ENCODE measurements around the gene ERCC5.

ERCC5 gene

GRCh38 chr13:102912599-102912998 is 66.8 kb downstream of the ERCC5 start:
- TF ChIP-seq, protein P1, sequence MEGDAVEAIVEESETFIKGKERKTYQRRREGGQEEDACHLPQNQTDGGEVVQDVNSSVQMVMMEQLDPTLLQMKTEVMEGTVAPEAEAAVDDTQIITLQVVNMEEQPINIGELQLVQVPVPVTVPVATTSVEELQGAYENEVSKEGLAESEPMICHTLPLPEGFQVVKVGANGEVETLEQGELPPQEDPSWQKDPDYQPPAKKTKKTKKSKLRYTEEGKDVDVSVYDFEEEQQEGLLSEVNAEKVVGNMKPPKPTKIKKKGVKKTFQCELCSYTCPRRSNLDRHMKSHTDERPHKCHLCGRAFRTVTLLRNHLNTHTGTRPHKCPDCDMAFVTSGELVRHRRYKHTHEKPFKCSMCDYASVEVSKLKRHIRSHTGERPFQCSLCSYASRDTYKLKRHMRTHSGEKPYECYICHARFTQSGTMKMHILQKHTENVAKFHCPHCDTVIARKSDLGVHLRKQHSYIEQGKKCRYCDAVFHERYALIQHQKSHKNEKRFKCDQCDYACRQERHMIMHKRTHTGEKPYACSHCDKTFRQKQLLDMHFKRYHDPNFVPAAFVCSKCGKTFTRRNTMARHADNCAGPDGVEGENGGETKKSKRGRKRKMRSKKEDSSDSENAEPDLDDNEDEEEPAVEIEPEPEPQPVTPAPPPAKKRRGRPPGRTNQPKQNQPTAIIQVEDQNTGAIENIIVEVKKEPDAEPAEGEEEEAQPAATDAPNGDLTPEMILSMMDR (conservative IDR thresholded peaks at IDR 0.05; ENCODE audit: low read depth, low read length) = no peak
- no peaks in the 10 kb centered on the region for H3K79me2 ChIP-seq (ENCODE audit: insufficient read depth, low read depth)
- no peaks in the 10 kb centered on the region for H4K20me1 ChIP-seq (ENCODE audit: insufficient read depth)
- no peaks in the 10 kb centered on the region for H3K4me1 ChIP-seq (ENCODE audit: low read depth, poor library complexity, severe bottlenecking)
- H3K4me2 ChIP-seq = no peak overlapping the region
- H3K27me3 ChIP-seq (ENCODE audit: insufficient read depth, low read depth) = no peaks in the 10 kb centered on the region
- H3K4me3 ChIP-seq (IDR thresholded peaks at IDR 0.05; ENCODE audit: insufficient read depth, low read depth, low read length) = no peak overlapping the region
- no peak overlapping the region for H3K9ac ChIP-seq
- H2AFZ ChIP-seq (ENCODE audit: low read depth) = no peak overlapping the region
- H3K36me3 ChIP-seq (ENCODE audit: insufficient read depth) = no peaks in the 10 kb centered on the region
- H3K27ac ChIP-seq = no peak overlapping the region

GRCh38 chr13:102913914-102914313 is 68.1 kb downstream of the ERCC5 start:
- Histone ChIP-seq H3K79me2 (ENCODE audit: insufficient read depth, low read depth) (no peaks in the 10 kb centered on the region), H3K4me3 (IDR thresholded peaks at IDR 0.05; ENCODE audit: insufficient read depth, low read depth, low read length) (no peak overlapping the region), H3K4me1 (ENCODE audit: low read depth, poor library complexity, severe bottlenecking) (no peaks in the 10 kb centered on the region), H3K27ac (no peak overlapping the region), H3K36me3 (ENCODE audit: insufficient read depth) (no peaks in the 10 kb centered on the region), H4K20me1 (ENCODE audit: insufficient read depth) (no peaks in the 10 kb centered on the region), H3K27me3 (ENCODE audit: insufficient read depth, low read depth) (no peaks in the 10 kb centered on the region), H2AFZ (ENCODE audit: low read depth) (no peak overlapping the region), H3K4me2 (no peak overlapping the region), H3K9ac (no peak overlapping the region)
- TF ChIP-seq, protein P1 (conservative IDR thresholded peaks at IDR 0.05; ENCODE audit: low read depth, low read length) = no peak

DNA sequence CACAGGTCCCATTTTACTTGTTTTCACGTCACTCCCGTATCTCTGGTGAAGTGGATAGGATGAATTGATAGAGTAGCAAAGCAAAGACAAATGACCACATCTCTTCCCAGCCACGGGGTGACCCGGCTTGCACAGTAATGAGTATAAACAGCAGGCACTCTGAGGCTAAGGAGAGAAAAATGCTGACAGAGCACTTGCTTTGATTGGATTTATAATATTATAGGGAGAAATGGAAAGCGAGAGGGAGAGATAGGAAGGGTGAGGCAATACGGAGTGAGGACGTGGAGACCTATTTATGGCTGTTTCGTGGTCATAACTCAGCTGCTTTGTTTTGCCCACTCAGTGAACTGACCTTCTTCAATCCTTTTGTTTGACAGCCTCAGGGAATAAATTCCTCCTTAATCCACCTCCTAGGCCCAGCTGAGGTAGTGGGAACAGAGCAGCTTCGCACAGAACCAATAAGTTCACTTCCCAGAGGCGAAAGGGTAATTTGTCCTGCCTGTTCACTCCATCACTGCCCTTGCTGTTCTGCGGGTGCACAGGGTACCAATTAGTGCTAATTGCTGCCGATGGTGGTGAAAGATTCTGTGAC is 68.6 kb downstream of the ERCC5 start:
- H3K9ac ChIP-seq = no peak overlapping the region
- no peak overlapping the region for H3K4me2 ChIP-seq
- no peaks in the 10 kb centered on the region for H3K36me3 ChIP-seq (ENCODE audit: insufficient read depth)
- H3K27ac ChIP-seq = no peak overlapping the region
- no peaks in the 10 kb centered on the region for H3K4me1 ChIP-seq (ENCODE audit: low read depth, poor library complexity, severe bottlenecking)
- H3K4me3 ChIP-seq (IDR thresholded peaks at IDR 0.05; ENCODE audit: insufficient read depth, low read depth, low read length) = no peak overlapping the region
- H4K20me1 ChIP-seq (ENCODE audit: insufficient read depth) = no peaks in the 10 kb centered on the region
- H3K27me3 ChIP-seq (ENCODE audit: insufficient read depth, low read depth) = no peaks in the 10 kb centered on the region
- no peak overlapping the region for H2AFZ ChIP-seq (ENCODE audit: low read depth)
- H3K79me2 ChIP-seq (ENCODE audit: insufficient read depth, low read depth) = no peaks in the 10 kb centered on the region
- TF ChIP-seq, protein P1 (conservative IDR thresholded peaks at IDR 0.05; ENCODE audit: low read depth, low read length) = no peak

DNA sequence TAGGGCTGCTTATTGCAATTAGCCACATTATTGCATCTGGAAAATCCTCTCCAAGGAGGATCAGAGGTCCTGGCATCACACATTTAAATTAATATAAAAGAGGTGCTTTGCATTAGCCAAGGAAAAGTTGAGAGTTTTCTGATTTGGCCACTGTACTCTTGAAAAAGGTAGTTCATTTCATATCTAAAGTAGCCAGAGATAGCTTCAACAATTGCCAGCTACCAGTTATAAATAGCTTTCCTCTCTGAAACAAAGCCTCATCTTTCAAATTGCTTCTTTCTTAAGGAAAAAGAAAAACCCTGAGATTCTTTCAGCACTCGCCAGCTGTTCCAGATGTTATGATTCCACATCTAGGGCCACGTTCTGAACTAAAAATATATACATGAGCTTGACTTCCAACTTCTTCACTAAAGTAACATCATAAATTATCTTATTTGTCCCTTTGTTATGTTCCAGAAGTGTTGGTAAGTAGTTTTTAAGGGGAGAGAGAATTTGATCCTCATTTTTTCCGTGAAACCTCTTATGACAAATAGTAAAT is 69.6 kb downstream of the ERCC5 start:
- Histone ChIP-seq H3K9ac (no peak overlapping the region), H3K4me1 (ENCODE audit: low read depth, poor library complexity, severe bottlenecking) (no peaks in the 10 kb centered on the region), H4K20me1 (ENCODE audit: insufficient read depth) (no peaks in the 10 kb centered on the region), H3K4me3 (IDR thresholded peaks at IDR 0.05; ENCODE audit: insufficient read depth, low read depth, low read length) (no peak overlapping the region), H3K27ac (no peak overlapping the region), H3K4me2 (no peak overlapping the region), H3K36me3 (ENCODE audit: insufficient read depth) (no peaks in the 10 kb centered on the region), H3K27me3 (ENCODE audit: insufficient read depth, low read depth) (no peaks in the 10 kb centered on the region), H2AFZ (ENCODE audit: low read depth) (no peak overlapping the region), H3K79me2 (ENCODE audit: insufficient read depth, low read depth) (no peaks in the 10 kb centered on the region)
- TF ChIP-seq, protein P1 (conservative IDR thresholded peaks at IDR 0.05; ENCODE audit: low read depth, low read length) = no peak

All from KMS-11 (cell line).